Measurements from ENCODE around the gene APC2.
A peak's percentile ranks its signal among the peaks of the same experiment; 100 is the strongest.

APC2 gene

GRCh38 chr19:1511318-1512317 is 61.7 kb downstream of the APC2 start:
- DNase-seq (ENCODE audit: extremely low spot score): no peak
- POLR2A ChIA-PET: no interaction called here
- TF ChIP-seq, protein P1, sequence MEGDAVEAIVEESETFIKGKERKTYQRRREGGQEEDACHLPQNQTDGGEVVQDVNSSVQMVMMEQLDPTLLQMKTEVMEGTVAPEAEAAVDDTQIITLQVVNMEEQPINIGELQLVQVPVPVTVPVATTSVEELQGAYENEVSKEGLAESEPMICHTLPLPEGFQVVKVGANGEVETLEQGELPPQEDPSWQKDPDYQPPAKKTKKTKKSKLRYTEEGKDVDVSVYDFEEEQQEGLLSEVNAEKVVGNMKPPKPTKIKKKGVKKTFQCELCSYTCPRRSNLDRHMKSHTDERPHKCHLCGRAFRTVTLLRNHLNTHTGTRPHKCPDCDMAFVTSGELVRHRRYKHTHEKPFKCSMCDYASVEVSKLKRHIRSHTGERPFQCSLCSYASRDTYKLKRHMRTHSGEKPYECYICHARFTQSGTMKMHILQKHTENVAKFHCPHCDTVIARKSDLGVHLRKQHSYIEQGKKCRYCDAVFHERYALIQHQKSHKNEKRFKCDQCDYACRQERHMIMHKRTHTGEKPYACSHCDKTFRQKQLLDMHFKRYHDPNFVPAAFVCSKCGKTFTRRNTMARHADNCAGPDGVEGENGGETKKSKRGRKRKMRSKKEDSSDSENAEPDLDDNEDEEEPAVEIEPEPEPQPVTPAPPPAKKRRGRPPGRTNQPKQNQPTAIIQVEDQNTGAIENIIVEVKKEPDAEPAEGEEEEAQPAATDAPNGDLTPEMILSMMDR (IDR thresholded peaks at IDR 0.05; ENCODE audit: control extremely low read depth, extremely low read depth, low read depth, missing control alignments): no peak
- CTCF ChIA-PET: interaction anchor here (1.5 kb wide), 1 partner anchor 232 kb away, joined by 3 read pairs; no protein-coding TSS in a partner anchor

GRCh38 chr19:1512671-1513498 is 63.0 kb downstream of the APC2 start, which contains the start of gene ADAMTSL5:
ADAMTSL5 (minus strand) TSS chr19:1513019; CDS start chr19:1510943, 2,076 bp downstream.
- peak; percentile 87 for DNase-seq (ENCODE audit: extremely low spot score)
- ChIA-PET CTCF (no interaction called here), POLR2A (no interaction called here)
- TF ChIP-seq, protein P1 (IDR thresholded peaks at IDR 0.05; ENCODE audit: control extremely low read depth, extremely low read depth, low read depth, missing control alignments): peak; percentile 47

DNA sequence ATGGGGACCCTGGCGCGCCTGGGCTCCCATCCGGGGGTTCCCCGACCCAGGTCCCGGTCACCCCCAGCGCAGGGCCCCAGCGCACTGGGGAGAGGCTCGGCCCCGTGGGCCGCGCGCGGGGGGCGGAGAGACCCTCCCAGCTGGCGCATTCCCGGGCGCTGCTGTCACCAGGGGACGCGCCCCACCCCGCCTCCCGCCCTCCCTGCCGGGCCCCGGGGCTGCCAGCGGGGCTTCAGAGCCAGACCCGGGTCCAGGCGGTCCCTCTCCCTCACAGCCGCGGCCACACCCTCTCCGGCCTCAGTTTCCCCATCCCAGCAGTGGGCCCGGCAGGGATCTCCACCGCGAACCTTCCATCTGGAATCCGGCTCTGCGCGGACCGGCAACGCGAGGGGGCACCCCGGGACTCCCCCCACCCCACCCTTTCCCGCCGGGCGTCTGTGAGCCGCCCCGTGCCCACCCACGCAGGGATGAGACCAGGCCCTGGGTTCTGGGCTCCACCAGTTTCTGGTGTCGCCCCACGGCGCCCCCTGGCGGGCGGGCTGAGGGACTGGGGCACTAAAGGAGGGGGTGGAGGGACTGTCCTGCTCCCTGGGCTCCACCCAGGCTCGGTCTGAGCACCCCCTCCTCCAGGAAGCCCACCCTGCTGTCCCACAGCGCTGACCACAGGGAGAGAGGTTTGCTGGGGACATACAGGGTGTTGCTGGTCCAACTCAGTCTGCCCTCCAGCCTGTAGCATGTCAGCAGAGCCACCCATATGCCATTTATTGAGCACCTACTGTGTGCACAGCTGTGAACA is 63.8 kb downstream of the APC2 start:
- TF ChIP-seq, protein P1 (IDR thresholded peaks at IDR 0.05; ENCODE audit: control extremely low read depth, extremely low read depth, low read depth, missing control alignments): peak; percentile 55
- ChIA-PET POLR2A (no interaction called here), CTCF (interaction anchor here (1.0 kb wide), 1 partner anchor 234 kb away, joined by 3 read pairs; no protein-coding TSS in a partner anchor)
- DNase-seq (ENCODE audit: extremely low spot score): peak; percentile 80

- POLR2A ChIA-PET: no interaction called here
- CTCF ChIA-PET: interaction anchor here (1.0 to 1.5 kb wide), 3 partner anchors 32 to 253 kb away, joined by 3 to 4 read pairs (median 3); no protein-coding TSS in a partner anchor
- TF ChIP-seq, protein P1 (IDR thresholded peaks at IDR 0.05; ENCODE audit: control extremely low read depth, extremely low read depth, low read depth, missing control alignments): no peak
- DNase-seq (ENCODE audit: extremely low spot score): no peak
Observed at GRCh38 chr19:1514295-1514661, 64.4 kb downstream of the APC2 start.

DNA sequence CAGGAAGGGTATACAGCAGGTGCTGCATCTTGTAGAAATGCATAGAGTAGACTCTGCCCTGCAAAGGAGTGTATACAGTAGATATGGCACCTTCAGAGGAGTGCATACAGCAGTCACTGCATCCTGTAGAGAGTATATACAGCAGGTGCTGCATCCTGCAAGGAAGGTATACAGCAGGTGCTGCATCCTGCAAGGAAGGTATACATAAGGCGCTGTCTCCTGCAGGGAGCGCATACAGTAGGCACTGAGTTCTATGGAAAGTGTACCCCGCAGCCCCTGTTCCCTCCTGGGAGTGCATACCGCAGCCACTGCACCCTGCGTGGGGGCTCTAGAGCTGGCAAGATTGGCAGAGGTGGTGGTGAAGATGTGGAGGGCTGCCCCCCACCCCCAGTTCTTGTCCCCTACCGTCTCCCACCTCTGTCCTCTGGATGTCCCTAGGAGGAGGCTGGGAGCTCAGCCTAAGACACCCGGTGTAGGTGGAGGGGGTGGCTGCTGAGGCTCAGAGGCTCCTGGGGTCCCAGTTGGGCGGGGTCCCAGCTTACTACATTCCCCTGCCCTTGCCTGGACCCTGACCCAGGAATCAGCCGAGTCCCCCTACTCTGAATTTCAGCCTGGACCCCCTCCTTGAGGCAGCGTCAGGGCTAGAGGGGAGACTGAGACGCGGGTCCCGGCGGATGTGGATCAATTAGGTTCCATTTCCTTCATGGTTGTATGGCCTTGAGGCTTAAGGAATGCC is 65.2 kb downstream of the APC2 start:
- POLR2A ChIA-PET: no interaction called here
- no peak for DNase-seq (ENCODE audit: extremely low spot score)
- TF ChIP-seq, protein P1 (IDR thresholded peaks at IDR 0.05; ENCODE audit: control extremely low read depth, extremely low read depth, low read depth, missing control alignments): no peak
- CTCF ChIA-PET: interaction anchor here (1.0 to 1.5 kb wide), 3 partner anchors 31 to 252 kb away, joined by 3 to 4 read pairs (median 3); no protein-coding TSS in a partner anchor

Measured in GM10248 (cell line).